GM12878 (cell line): ENCODE measurements around the gene PHOSPHO1. TPM values are rescaled to one million over a fixed set of nuclear protein-coding genes. Genes with fewer than 3 reads are reported as not detected.

ENCODE experiments used
- ATAC-seq: fragments of 200-7000 bp; cut with Tn5 transposase; 3 replicates; pipeline ENCODE4 v1.9.1; 2020; ENCODE audit warnings: mild to moderate bottlenecking, moderate library complexity
- BruUV-seq: library from RNA; stranded (reverse); fragments of 400-500 nt; replicated peaks from 2 replicates; lab custom pipeline; 2021; lab: Mats Ljungman, UMichigan
- CTCF ChIA-PET: fragments of 300-600 bp; sonication (Branson Sonifier 250); formaldehyde crosslinking; extraction: SDS; loops from one replicate; lab custom pipeline; 2021; ENCODE audit warnings: inconsistent platforms; lab: Yijun Ruan, JAX
- POLR2A ChIA-PET: fragments of 350-600 bp; formaldehyde crosslinking; extraction: SDS; loops from one replicate; lab custom pipeline; 2021; ENCODE audit warnings: inconsistent platforms; lab: Charles Lee
- RAD21 ChIA-PET: fragments of 300-600 bp; sonication (Branson Sonifier 250); formaldehyde crosslinking; loops from one replicate; lab custom pipeline; 2023; ENCODE audit warnings: antibody characterized with exemption; ENCODE audit not compliant: unreplicated experiment; lab: Charles Lee
- SMC1A ChIA-PET: fragments of 300-600 bp; sonication (Branson Sonifier 250); formaldehyde crosslinking; loops from one replicate; lab custom pipeline; 2023; ENCODE audit not compliant: unreplicated experiment, uncharacterized antibody; lab: Charles Lee
- DNase-seq: peaks from one replicate; pipeline ENCODE4 v3.0.0-alpha.2; 2011; ENCODE audit warnings: low read depth, low spot score
- FAIRE-seq: peaks from 3 replicates; lab custom pipeline; 2011; peaks lifted over from hg19 to GRCh38; lab: Jason Lieb, UNC
- H2AFZ ChIP-seq: 2 replicates; pipeline ENCODE4 v1.6.0; 2011; ENCODE audit warnings: low read depth, low read length, control low read depth; ENCODE audit not compliant: control insufficient read depth
- H3K27ac ChIP-seq: 2 replicates; pipeline ENCODE4 v1.5.1; 2011; ENCODE audit warnings: control low read depth; ENCODE audit not compliant: control insufficient read depth, insufficient read depth
- H3K27me3 ChIP-seq, 2 experiments: replicated peaks in 1 of 2; 2 replicates each; pipeline versions ENCODE4 v1.6.0 to v1.6.1; 2011; ENCODE audit warnings: low read length in 1 of 2; ENCODE audit not compliant: control insufficient read depth in 2 of 2, insufficient read depth in 2 of 2
- H3K36me3 ChIP-seq, 2 experiments: 2 replicates each; pipeline ENCODE4 v1.5.1; 2011; ENCODE audit warnings: low read length in 1 of 2; ENCODE audit not compliant: control insufficient read depth in 2 of 2, insufficient read depth in 2 of 2
- H3K4me1 ChIP-seq: 2 replicates; pipeline ENCODE4 v1.6.1; 2011; ENCODE audit warnings: mild to moderate bottlenecking, low read length, moderate library complexity, mixed read lengths; ENCODE audit not compliant: control insufficient read depth, insufficient read depth
- H3K4me2 ChIP-seq: 2 replicates; pipeline ENCODE4 v1.6.0; 2011; ENCODE audit warnings: control low read depth; ENCODE audit not compliant: control insufficient read depth, insufficient read depth
- H3K4me3 ChIP-seq: fragments of 200-600 bp; sonication (generic); 2 replicates; pipeline ENCODE4 v1.5.1; 2016
- H3K79me2 ChIP-seq: 2 replicates; pipeline ENCODE4 v1.6.0; 2011; ENCODE audit warnings: low read length; ENCODE audit not compliant: control insufficient read depth, insufficient read depth
- H3K9ac ChIP-seq: 2 replicates; pipeline ENCODE4 v1.8.0; 2011; ENCODE audit warnings: low read length, control low read depth, mixed read lengths; ENCODE audit not compliant: control insufficient read depth, insufficient read depth
- H3K9me3 ChIP-seq: replicated peaks from 3 replicates; pipeline ENCODE4 v1.5.1; 2011; ENCODE audit warnings: mild to moderate bottlenecking, low read length; ENCODE audit not compliant: control insufficient read depth, insufficient read depth
- H4K20me1 ChIP-seq: 2 replicates; pipeline ENCODE4 v1.6.0; 2011; ENCODE audit not compliant: control insufficient read depth, insufficient read depth
- ATF7 ChIP-seq: fragments of 450-650 bp; IDR thresholded peaks from 2 replicates; pipeline ENCODE4 v1.6.1; 2016; ENCODE audit warnings: low read depth, mild to moderate bottlenecking
- BRCA1 ChIP-seq: IDR thresholded peaks from 2 replicates; pipeline ENCODE4 v1.6.1; 2011; ENCODE audit warnings: low read depth, low read length, improper control_type of control experiment
- KDM1A ChIP-seq: fragments of 200-600 bp; sonication (generic); IDR thresholded peaks from 2 replicates; pipeline ENCODE4 v1.6.1; 2016; ENCODE audit warnings: borderline replicate concordance
- MYC ChIP-seq: IDR thresholded peaks from 2 replicates; pipeline ENCODE4 v1.6.1; 2011; ENCODE audit warnings: mild to moderate bottlenecking, low read length, moderate library complexity, inconsistent platforms; ENCODE audit not compliant: insufficient read depth, insufficient replicate concordance, insufficient read length, severe bottlenecking
- PAX5 ChIP-seq: IDR thresholded peaks from 2 replicates; pipeline ENCODE4 v1.6.1; 2011; ENCODE audit warnings: low read depth, low read length, borderline replicate concordance
- PAX8 ChIP-seq: fragments of 450-650 bp; IDR thresholded peaks from 2 replicates; pipeline ENCODE4 v1.6.1; 2017; ENCODE audit warnings: mild to moderate bottlenecking, moderate library complexity
- POU2F2 ChIP-seq: IDR thresholded peaks from 3 replicates; pipeline ENCODE4 v1.6.1; 2011; ENCODE audit warnings: low read depth, mild to moderate bottlenecking, low read length, borderline replicate concordance
- RBBP5 ChIP-seq: fragments of 200-600 bp; sonication (generic); conservative IDR thresholded peaks from 2 replicates; pipeline ENCODE4 v1.6.1; 2016
- SPI1 ChIP-seq: IDR thresholded peaks from 2 replicates; pipeline ENCODE4 v1.6.1; 2011; ENCODE audit warnings: low read depth, mild to moderate bottlenecking, low read length, moderate library complexity, borderline replicate concordance; ENCODE audit not compliant: insufficient read depth
- ZNF274 ChIP-seq: IDR thresholded peaks from one replicate; pipeline ENCODE4 v1.8.0; 2011; ENCODE audit not compliant: insufficient read length, insufficient read depth
- ZSCAN29 ChIP-seq: fragments of 450-650 bp; IDR thresholded peaks from 2 replicates; pipeline ENCODE4 v1.6.1; 2017; ENCODE audit warnings: mild to moderate bottlenecking, moderate library complexity
- WGBS: methylation state at CpG from one replicate; pipeline ENCODE4 v1.1.6; 2016; ENCODE audit warnings: low lambda C conversion rate; ENCODE audit not compliant: insufficient replicate concordance, insufficient coverage; ENCODE audit errors: missing lambda C conversion rate; 5-methylcytosine and 5-hydroxymethylcytosine counted together
- in situ Hi-C: fragments of 300-500 bp; cut with MboI; formaldehyde crosslinking; loops from 9 replicates; pipeline ENCODE4 v1.14.3; 2018; ENCODE audit warnings: mixed read lengths
- intact Hi-C: fragments of 100-400 bp; cut with micrococcal nuclease; formaldehyde crosslinking; loops from one replicate; pipeline ENCODE4 v1.14.2; 2022; ENCODE audit not compliant: unreplicated experiment
- polyA plus RNA-seq, 11 experiments: library from polyadenylated mRNA; depleted of rRNA in 4 of 11; unstranded in 6 of 11; stranded (reverse) in 5 of 11; fragments of >200 nt; fragmentation: Nextera tagmentation in 4 of 11; fragmentation: Illumina TruSeq in 1 of 11; extraction: Ambion mirVana in 4 of 11; extraction: Trizol in 1 of 11; gene quantifications; 1 replicate in 1 of 11; 2 replicates in 10 of 11; pipeline versions ENCODE4 v1.2.1 to v1.2.3, GENCODE V29; 2011 to 2016; ENCODE audit warnings: inconsistent platforms in 2 of 11, missing spikeins in 2 of 11, low read depth in 1 of 11
- total RNA-seq, 4 experiments: library from RNA; depleted of rRNA in 3 of 4; stranded (reverse); fragments of >200 nt in 3 of 4; fragmentation: Illumina TruSeq in 1 of 4; extraction: Trizol in 1 of 4; gene quantifications; 2 replicates each; pipeline versions ENCODE4 v1.2.1 to v1.2.3, GENCODE V29; 2013 to 2021
- TF ChIP-seq, protein P1 (sequence below): IDR thresholded peaks from 2 replicates; pipeline ENCODE4 v1.6.1; 2011; ENCODE audit warnings: borderline replicate concordance, low read depth, mild to moderate bottlenecking, moderate library complexity, low read length; ENCODE audit not compliant: insufficient read depth, poor library complexity, severe bottlenecking
- TF ChIP-seq, protein P2 (sequence below): IDR thresholded peaks from 2 replicates; pipeline ENCODE4 v1.6.1; 2012; ENCODE audit warnings: low read depth, low read length, improper control_type of control experiment
- TF ChIP-seq, protein P3 (sequence below): IDR thresholded peaks from 2 replicates; pipeline ENCODE4 v1.6.1; 2012; ENCODE audit warnings: mild to moderate bottlenecking, low read depth, low read length

PHOSPHO1 gene
- total and polyA plus RNA-seq, 10 of the 15 experiments (the other 5 are each of a cell fraction or from before 2014, with no cell fraction given): 0.03 to 1.5 (median 0.16) TPM; not detected in 2

DNA sequence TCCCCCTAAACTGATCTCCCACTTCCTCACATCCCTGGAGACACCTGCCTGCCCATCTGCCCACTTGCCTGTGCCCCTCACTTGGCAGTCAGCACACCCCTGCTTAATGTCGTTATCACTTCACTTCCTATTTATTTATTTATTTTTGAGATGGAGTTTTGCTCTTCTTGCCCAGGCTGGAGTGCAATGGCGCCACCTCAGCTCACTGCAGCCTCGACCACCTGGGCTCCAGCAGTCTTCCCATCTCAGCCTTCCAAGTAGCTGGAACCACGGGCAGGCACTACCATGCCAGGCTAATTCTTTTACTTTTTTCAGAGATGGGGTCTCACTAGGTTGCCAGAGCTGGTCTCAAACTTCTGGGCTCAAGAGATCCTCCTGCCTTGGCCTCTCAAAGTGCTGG, 23.5 kb upstream of the PHOSPHO1 start (continued):
- TF ChIP-seq, protein P1, sequence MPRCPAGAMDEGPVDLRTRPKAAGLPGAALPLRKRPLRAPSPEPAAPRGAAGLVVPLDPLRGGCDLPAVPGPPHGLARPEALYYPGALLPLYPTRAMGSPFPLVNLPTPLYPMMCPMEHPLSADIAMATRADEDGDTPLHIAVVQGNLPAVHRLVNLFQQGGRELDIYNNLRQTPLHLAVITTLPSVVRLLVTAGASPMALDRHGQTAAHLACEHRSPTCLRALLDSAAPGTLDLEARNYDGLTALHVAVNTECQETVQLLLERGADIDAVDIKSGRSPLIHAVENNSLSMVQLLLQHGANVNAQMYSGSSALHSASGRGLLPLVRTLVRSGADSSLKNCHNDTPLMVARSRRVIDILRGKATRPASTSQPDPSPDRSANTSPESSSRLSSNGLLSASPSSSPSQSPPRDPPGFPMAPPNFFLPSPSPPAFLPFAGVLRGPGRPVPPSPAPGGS: no peak
- TF ChIP-seq KDM1A: no peak
- no peak for TF ChIP-seq ATF7
- no peak for TF ChIP-seq POU2F2
- TF ChIP-seq, all 136 proteins: peak for 0

DNA sequence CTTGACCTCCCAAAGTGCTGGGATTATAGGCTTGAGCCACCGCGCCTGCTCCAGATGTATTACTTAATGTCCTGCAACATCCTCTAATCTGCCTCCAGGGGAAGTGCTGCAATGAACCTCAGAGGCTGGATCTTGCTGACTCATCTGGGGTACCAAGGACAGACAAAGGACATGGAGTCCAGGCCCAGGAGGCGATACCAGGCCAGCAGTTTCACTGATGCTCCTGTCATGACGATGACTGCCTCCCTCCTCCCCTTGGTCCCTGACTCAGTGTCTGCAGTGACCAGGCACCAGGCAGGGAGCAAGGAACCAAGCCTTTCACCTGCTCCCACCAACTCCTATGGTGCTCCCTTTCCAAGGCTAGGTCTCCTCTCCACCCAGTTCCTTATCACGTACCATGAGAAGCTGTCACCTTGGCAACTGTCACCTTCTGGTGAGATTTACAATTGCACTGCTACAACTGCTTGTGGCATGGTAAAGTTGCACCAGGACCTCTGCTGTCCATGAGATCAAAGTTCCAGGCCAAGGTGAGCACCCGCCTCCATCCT, 21.6 kb upstream of the PHOSPHO1 start:
- H3K36me3 ChIP-seq: no peaks in the 10 kb centered on the region
- BruUV-seq: no TSS peak
- WGBS: 60% methylated on average over 6 of the region's 6 CpGs
- H3K9me3 ChIP-seq: no peaks in the 10 kb centered on the region
- no peaks in the 10 kb centered on the region for H4K20me1 ChIP-seq
- ChIA-PET RAD21 (no interaction called here), POLR2A (no interaction called here), CTCF (no interaction called here), SMC1A (no interaction called here)
- H3K4me1 ChIP-seq: no peaks in the 10 kb centered on the region
- FAIRE-seq (no peak), DNase-seq (no peak), ATAC-seq (0 out of 3 replicates have a peak, but pooled peaks have one; percentile 17)
- H3K27me3 ChIP-seq: peaks cover 0 to 2% of the 10 kb centered on the region in 2 experiments; a peak in 2 of 4 replicates
- intact Hi-C loops (no loop called here), in situ Hi-C loops (no loop called here)
- no peaks in the 10 kb centered on the region for H3K79me2 ChIP-seq
- H3K9ac ChIP-seq: no peak overlapping the region
- no peak overlapping the region for H3K27ac ChIP-seq
- no peak overlapping the region for H2AFZ ChIP-seq
- H3K4me2 ChIP-seq: no peak overlapping the region
- no peak overlapping the region for H3K4me3 ChIP-seq
- TF ChIP-seq PAX8: no peak
- no peak for TF ChIP-seq ZNF274
- no peak for TF ChIP-seq ZSCAN29
- TF ChIP-seq SPI1: no peak
- TF ChIP-seq PAX5: no peak
- TF ChIP-seq, protein P2, sequence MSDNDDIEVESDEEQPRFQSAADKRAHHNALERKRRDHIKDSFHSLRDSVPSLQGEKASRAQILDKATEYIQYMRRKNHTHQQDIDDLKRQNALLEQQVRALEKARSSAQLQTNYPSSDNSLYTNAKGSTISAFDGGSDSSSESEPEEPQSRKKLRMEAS: no peak
- TF ChIP-seq RBBP5: no peak
- TF ChIP-seq, protein P3, sequence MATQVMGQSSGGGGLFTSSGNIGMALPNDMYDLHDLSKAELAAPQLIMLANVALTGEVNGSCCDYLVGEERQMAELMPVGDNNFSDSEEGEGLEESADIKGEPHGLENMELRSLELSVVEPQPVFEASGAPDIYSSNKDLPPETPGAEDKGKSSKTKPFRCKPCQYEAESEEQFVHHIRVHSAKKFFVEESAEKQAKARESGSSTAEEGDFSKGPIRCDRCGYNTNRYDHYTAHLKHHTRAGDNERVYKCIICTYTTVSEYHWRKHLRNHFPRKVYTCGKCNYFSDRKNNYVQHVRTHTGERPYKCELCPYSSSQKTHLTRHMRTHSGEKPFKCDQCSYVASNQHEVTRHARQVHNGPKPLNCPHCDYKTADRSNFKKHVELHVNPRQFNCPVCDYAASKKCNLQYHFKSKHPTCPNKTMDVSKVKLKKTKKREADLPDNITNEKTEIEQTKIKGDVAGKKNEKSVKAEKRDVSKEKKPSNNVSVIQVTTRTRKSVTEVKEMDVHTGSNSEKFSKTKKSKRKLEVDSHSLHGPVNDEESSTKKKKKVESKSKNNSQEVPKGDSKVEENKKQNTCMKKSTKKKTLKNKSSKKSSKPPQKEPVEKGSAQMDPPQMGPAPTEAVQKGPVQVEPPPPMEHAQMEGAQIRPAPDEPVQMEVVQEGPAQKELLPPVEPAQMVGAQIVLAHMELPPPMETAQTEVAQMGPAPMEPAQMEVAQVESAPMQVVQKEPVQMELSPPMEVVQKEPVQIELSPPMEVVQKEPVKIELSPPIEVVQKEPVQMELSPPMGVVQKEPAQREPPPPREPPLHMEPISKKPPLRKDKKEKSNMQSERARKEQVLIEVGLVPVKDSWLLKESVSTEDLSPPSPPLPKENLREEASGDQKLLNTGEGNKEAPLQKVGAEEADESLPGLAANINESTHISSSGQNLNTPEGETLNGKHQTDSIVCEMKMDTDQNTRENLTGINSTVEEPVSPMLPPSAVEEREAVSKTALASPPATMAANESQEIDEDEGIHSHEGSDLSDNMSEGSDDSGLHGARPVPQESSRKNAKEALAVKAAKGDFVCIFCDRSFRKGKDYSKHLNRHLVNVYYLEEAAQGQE: no peak
- TF ChIP-seq MYC: no peak
- no peak for TF ChIP-seq BRCA1
